Measurements from ENCODE around the gene ISX.

Gene ISX

GRCh38 chr22:35076630-35077029 lies 10.7 kb downstream of the ISX start:
- H3K36me3 ChIP-seq (ENCODE audit: low read depth), result no peaks in the 10 kb centered on the region
- DNase-seq (ENCODE audit: low spot score) (no peak), ATAC-seq (ENCODE audit: low read depth) (no peak)
- TF ChIP-seq, protein P1, sequence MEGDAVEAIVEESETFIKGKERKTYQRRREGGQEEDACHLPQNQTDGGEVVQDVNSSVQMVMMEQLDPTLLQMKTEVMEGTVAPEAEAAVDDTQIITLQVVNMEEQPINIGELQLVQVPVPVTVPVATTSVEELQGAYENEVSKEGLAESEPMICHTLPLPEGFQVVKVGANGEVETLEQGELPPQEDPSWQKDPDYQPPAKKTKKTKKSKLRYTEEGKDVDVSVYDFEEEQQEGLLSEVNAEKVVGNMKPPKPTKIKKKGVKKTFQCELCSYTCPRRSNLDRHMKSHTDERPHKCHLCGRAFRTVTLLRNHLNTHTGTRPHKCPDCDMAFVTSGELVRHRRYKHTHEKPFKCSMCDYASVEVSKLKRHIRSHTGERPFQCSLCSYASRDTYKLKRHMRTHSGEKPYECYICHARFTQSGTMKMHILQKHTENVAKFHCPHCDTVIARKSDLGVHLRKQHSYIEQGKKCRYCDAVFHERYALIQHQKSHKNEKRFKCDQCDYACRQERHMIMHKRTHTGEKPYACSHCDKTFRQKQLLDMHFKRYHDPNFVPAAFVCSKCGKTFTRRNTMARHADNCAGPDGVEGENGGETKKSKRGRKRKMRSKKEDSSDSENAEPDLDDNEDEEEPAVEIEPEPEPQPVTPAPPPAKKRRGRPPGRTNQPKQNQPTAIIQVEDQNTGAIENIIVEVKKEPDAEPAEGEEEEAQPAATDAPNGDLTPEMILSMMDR (IDR thresholded peaks at IDR 0.05; ENCODE audit: poor library complexity, severe bottlenecking), result no peak
- peaks cover 2% of the 10 kb centered on the region for H3K4me1 ChIP-seq (ENCODE audit: insufficient read depth, poor library complexity, severe bottlenecking)
- H3K27me3 ChIP-seq (ENCODE audit: insufficient read depth, poor library complexity, severe bottlenecking), result no peaks in the 10 kb centered on the region
- no peaks in the 10 kb centered on the region for H3K9me3 ChIP-seq (ENCODE audit: severe bottlenecking)
- H3K27ac ChIP-seq (ENCODE audit: poor library complexity, severe bottlenecking), result no peak overlapping the region
- H3K4me3 ChIP-seq (ENCODE audit: severe bottlenecking), result no peak overlapping the region

DNA sequence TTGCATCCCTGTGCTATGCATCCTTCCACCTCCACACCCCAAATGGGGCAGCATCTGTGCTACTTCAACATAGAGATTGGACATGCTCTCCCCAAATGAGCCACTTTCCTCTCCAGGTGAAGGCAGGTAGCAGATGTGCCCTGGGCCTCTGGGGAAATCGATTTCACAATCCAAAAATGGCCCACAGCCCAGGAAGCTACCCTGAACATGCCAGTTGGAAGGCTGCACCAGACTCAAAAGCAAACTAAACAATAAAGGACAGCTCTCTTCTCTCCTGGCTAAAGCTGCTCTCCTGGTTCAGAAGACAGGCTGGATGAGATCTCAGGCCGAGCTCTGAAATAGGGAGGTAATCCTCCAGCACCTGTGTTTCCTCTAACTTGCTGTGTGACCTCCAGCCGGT lies 19.7 kb downstream of the ISX start:
- no peaks in the 10 kb centered on the region for H3K36me3 ChIP-seq (ENCODE audit: low read depth)
- no peaks in the 10 kb centered on the region for H3K4me1 ChIP-seq (ENCODE audit: insufficient read depth, poor library complexity, severe bottlenecking)
- TF ChIP-seq, protein P1 (IDR thresholded peaks at IDR 0.05; ENCODE audit: poor library complexity, severe bottlenecking), result no peak
- no peaks in the 10 kb centered on the region for H3K9me3 ChIP-seq (ENCODE audit: severe bottlenecking)
- H3K4me3 ChIP-seq (ENCODE audit: severe bottlenecking), result no peak overlapping the region
- no peak overlapping the region for H3K27ac ChIP-seq (ENCODE audit: poor library complexity, severe bottlenecking)
- ATAC-seq (ENCODE audit: low read depth), result no peak
- H3K27me3 ChIP-seq (ENCODE audit: insufficient read depth, poor library complexity, severe bottlenecking), result no peaks in the 10 kb centered on the region
- DNase-seq (ENCODE audit: low spot score), result no peak

DNA sequence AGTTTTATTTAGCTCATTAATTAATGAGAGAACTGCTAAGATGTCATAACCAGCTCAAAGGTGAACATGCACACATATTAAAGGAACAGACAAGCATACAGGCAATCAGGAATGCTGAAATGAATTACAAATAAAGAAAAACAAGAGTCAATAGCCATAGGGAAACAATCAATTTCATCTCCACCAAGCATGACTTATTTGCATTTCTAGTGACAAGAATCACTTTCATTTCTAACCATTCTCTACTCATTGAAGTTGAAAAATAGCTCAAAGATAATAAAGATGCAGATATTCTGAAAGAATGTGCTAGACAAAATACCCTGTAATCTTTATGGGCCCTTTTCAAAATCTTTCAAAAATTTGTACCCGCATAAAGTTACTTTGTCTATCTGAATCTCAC lies 23.2 kb downstream of the ISX start:
- Histone ChIP-seq H3K4me3 (ENCODE audit: severe bottlenecking) (no peak overlapping the region), H3K27ac (ENCODE audit: poor library complexity, severe bottlenecking) (no peak overlapping the region), H3K27me3 (ENCODE audit: insufficient read depth, poor library complexity, severe bottlenecking) (no peaks in the 10 kb centered on the region), H3K4me1 (ENCODE audit: insufficient read depth, poor library complexity, severe bottlenecking) (no peaks in the 10 kb centered on the region), H3K9me3 (ENCODE audit: severe bottlenecking) (peaks cover 2% of the 10 kb centered on the region), H3K36me3 (ENCODE audit: low read depth) (no peaks in the 10 kb centered on the region)
- DNase-seq (ENCODE audit: low spot score), result no peak
- ATAC-seq (ENCODE audit: low read depth), result no peak
- TF ChIP-seq, protein P1 (IDR thresholded peaks at IDR 0.05; ENCODE audit: poor library complexity, severe bottlenecking), result no peak

DNA sequence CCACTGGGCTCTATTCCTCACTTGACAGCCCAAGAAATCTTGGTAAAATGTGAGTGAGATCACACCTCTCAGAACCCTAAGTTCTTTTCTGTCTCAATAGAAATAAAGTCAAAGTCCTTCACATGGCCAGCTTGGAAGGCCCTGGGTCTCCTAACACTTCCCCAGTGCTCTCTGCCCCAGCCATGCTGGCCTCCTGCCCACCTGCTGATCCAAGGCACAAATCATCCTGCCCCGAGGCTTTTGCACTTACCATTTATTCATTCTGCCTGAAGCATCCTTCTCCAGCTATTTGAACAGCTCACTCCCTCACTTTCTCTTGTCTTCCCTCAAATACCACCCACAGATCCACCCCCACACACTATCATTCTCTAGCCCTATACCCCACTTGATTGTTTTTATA lies 26.4 kb downstream of the ISX start:
- H3K4me1 ChIP-seq (ENCODE audit: insufficient read depth, poor library complexity, severe bottlenecking), result no peaks in the 10 kb centered on the region
- no peak overlapping the region for H3K27ac ChIP-seq (ENCODE audit: poor library complexity, severe bottlenecking)
- H3K9me3 ChIP-seq (ENCODE audit: severe bottlenecking), result peaks cover 2% of the 10 kb centered on the region
- TF ChIP-seq, protein P1 (IDR thresholded peaks at IDR 0.05; ENCODE audit: poor library complexity, severe bottlenecking), result no peak
- H3K27me3 ChIP-seq (ENCODE audit: insufficient read depth, poor library complexity, severe bottlenecking), result no peaks in the 10 kb centered on the region
- no peaks in the 10 kb centered on the region for H3K36me3 ChIP-seq (ENCODE audit: low read depth)
- no peak overlapping the region for H3K4me3 ChIP-seq (ENCODE audit: severe bottlenecking)
- DNase-seq (ENCODE audit: low spot score) (no peak), ATAC-seq (ENCODE audit: low read depth) (no peak)

DNA sequence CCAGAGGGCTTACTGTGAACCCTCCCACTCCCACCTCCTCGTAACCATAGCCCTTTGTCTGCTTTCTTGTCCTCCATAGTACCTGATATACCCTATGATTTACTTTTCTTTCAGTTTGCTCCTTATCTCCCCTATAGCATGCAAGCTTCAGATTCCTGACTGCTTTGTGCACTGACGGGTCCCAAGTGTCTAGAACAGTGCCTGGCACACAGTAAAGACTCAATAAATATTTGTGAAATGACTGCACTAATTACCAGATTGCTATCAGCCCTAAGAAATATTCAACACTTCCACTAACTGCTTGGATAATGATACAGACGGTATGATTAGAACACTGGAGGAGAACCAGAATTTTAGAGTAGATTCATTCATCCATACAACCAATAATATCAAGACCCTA lies 33.0 kb downstream of the ISX start:
- TF ChIP-seq, protein P1 (IDR thresholded peaks at IDR 0.05; ENCODE audit: poor library complexity, severe bottlenecking), result no peak
- no peaks in the 10 kb centered on the region for H3K9me3 ChIP-seq (ENCODE audit: severe bottlenecking)
- no peak overlapping the region for H3K4me3 ChIP-seq (ENCODE audit: severe bottlenecking)
- H3K27me3 ChIP-seq (ENCODE audit: insufficient read depth, poor library complexity, severe bottlenecking), result no peaks in the 10 kb centered on the region
- H3K4me1 ChIP-seq (ENCODE audit: insufficient read depth, poor library complexity, severe bottlenecking), result no peaks in the 10 kb centered on the region
- no peaks in the 10 kb centered on the region for H3K36me3 ChIP-seq (ENCODE audit: low read depth)
- ATAC-seq (ENCODE audit: low read depth), result no peak
- no peak for DNase-seq (ENCODE audit: low spot score)
- no peak overlapping the region for H3K27ac ChIP-seq (ENCODE audit: poor library complexity, severe bottlenecking)

Measured in RWPE2 (cell line).